ENCODE data around the gene AHRR.

DNA sequence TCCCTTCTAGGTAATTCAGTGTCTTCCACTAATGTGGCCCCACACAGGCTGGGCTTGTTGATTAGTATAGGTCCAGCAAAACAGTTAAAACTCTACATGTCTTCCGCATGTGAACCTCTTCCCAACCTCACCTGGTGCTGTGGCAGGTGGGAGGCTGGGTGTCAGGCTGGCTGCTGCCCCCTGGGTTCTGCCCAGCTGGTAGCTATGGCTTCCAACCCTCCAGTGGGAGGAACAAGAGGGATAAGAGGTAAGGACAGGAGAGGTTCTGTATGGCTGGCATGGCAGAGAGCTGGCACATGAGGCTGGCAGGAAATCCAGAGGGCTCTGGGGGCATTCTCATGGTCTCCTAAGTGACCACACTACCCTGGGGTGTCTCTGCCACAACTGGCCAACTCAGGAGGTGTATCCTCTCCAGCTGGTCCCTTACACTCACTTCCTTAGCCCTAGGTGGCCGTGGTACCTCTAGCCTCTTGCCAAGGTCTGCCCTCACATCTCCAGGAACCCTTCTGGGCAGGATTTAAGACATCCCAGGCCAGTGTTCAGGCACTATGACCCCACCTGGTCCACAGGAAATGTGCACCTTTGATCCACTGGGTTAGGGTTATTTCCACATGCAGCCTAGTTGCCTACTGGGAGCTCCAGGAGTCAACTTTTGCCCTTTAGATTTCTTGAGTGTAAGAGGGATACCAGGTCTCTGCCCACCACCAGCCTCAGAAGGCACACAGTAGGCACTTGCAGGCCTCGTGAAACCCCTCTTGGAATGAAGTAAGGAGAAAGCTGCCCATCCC lies 41.7 kb downstream of the AHRR start:
- TF ChIP-seq, protein P1, sequence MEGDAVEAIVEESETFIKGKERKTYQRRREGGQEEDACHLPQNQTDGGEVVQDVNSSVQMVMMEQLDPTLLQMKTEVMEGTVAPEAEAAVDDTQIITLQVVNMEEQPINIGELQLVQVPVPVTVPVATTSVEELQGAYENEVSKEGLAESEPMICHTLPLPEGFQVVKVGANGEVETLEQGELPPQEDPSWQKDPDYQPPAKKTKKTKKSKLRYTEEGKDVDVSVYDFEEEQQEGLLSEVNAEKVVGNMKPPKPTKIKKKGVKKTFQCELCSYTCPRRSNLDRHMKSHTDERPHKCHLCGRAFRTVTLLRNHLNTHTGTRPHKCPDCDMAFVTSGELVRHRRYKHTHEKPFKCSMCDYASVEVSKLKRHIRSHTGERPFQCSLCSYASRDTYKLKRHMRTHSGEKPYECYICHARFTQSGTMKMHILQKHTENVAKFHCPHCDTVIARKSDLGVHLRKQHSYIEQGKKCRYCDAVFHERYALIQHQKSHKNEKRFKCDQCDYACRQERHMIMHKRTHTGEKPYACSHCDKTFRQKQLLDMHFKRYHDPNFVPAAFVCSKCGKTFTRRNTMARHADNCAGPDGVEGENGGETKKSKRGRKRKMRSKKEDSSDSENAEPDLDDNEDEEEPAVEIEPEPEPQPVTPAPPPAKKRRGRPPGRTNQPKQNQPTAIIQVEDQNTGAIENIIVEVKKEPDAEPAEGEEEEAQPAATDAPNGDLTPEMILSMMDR (conservative IDR thresholded peaks at IDR 0.05; ENCODE audit: low read depth, low read length), result no peak
- no peak for TF ChIP-seq RAD21 (IDR thresholded peaks at IDR 0.05; ENCODE audit: low read length)
